GM19328 (cell line): ENCODE results near the gene DRAXIN.

Source experiments
- ATAC-seq: cut with Tn5 transposase; IDR thresholded peaks from one replicate; pipeline ENCODE4 v1.9.1; 2021; ENCODE audit warnings: mild to moderate bottlenecking, moderate library complexity; ENCODE audit not compliant: unreplicated experiment

The DRAXIN gene

GRCh38 chr1:11707621-11708276, 16.2 kb downstream of the DRAXIN start:
- no peak for ATAC-seq

GRCh38 chr1:11708554-11709350, 17.2 kb downstream of the DRAXIN start:
- ATAC-seq, result no peak

- ATAC-seq, result no peak
Measured at GRCh38 chr1:11711490-11711889, 20.0 kb downstream of the DRAXIN start.

GRCh38 chr1:11712285-11712684, 20.8 kb downstream of the DRAXIN start:
- ATAC-seq, result no peak

- ATAC-seq, result no peak
Measured at GRCh38 chr1:11713095-11713494, 21.6 kb downstream of the DRAXIN start.

- no peak for ATAC-seq
Measured at GRCh38 chr1:11714831-11715575, 23.5 kb downstream of the DRAXIN start.

- no peak for ATAC-seq
Measured at GRCh38 chr1:11719313-11720032, 28.0 kb downstream of the DRAXIN start.

- no peak for ATAC-seq
Measured at GRCh38 chr1:11720033-11720376, 28.5 kb downstream of the DRAXIN start.

- no peak for ATAC-seq
Measured at GRCh38 chr1:11720525-11720924, 29.0 kb downstream of the DRAXIN start.

GRCh38 chr1:11721311-11721710, 29.8 kb downstream of the DRAXIN start:
- no peak for ATAC-seq

GRCh38 chr1:11722538-11722937, 31.0 kb downstream of the DRAXIN start:
- no peak for ATAC-seq

GRCh38 chr1:11725616-11726015, 34.1 kb downstream of the DRAXIN start:
- no peak for ATAC-seq

GRCh38 chr1:11727119-11727518, 35.6 kb downstream of the DRAXIN start:
- no peak for ATAC-seq

GRCh38 chr1:11728126-11728806, 36.8 kb downstream of the DRAXIN start:
- ATAC-seq, result no peak

GRCh38 chr1:11729155-11729497, 37.6 kb downstream of the DRAXIN start:
- no peak for ATAC-seq

GRCh38 chr1:11729498-11730428, 38.3 kb downstream of the DRAXIN start:
- no peak for ATAC-seq

GRCh38 chr1:11730429-11730891, 39.0 kb downstream of the DRAXIN start:
- ATAC-seq, result no peak

- no peak for ATAC-seq
Measured at GRCh38 chr1:11731691-11732283, 40.3 kb downstream of the DRAXIN start.

GRCh38 chr1:11733306-11733705, 41.8 kb downstream of the DRAXIN start:
- no peak for ATAC-seq
